ENCODE measurements around the gene LGALSL.

GRCh38 chr2:64487256-64488049 lies 33.5 kb downstream of the LGALSL start:
- TF ChIP-seq POU2F2 (IDR thresholded peaks at IDR 0.05; ENCODE audit: low read depth, low read length) (no peak), POLR2AphosphoS5 (IDR thresholded peaks at IDR 0.05; ENCODE audit: low read depth, low read length) (no peak), TAF1 (IDR thresholded peaks at IDR 0.05; ENCODE audit: low read depth, low read length) (no peak), POLR2A (IDR thresholded peaks at IDR 0.05; ENCODE audit: low read depth, low read length) (no peak), PAX5 (IDR thresholded peaks at IDR 0.05; ENCODE audit: insufficient read depth, low read length, severe bottlenecking) (no peak), SPI1 (IDR thresholded peaks at IDR 0.05; ENCODE audit: low read depth, low read length) (no peak)

Data from GM12891 (cell line).